Sigmoid colon (tissue), 7 donors: ENCODE measurements around the gene SNCAIP. TPM values are rescaled to one million over a fixed set of nuclear protein-coding genes. Genes with fewer than 3 reads are reported as not detected.
A peak's percentile ranks its signal among the peaks of the same experiment; 100 is the strongest.

Experiments used
- DNase-seq: peaks from one replicate; pipeline ENCODE4 v3.0.0-alpha.2; 2019
- H3K27ac ChIP-seq, 4 donors: fragments of 200-600 bp; sonication (generic); one replicate each; pipeline ENCODE4 v1.5.1; 2016 to 2019; ENCODE audit warnings: mild to moderate bottlenecking in 1 of 4
- H3K27me3 ChIP-seq, 3 donors: fragments of 200-600 bp; sonication (generic); one replicate each; pipeline ENCODE4 v1.5.1; 2019; ENCODE audit warnings: mild to moderate bottlenecking in 1 of 3
- H3K36me3 ChIP-seq, 4 donors: fragments of 200-600 bp; sonication (generic); one replicate each; pipeline ENCODE4 v1.5.1; 2016 to 2019
- H3K4me1 ChIP-seq, 4 donors: fragments of 200-600 bp; sonication (generic); one replicate each; pipeline ENCODE4 v1.5.1; 2017 to 2019
- H3K4me3 ChIP-seq, 4 donors: fragments of 200-600 bp; sonication (generic); one replicate each; pipeline ENCODE4 v1.5.1; 2017 to 2019; ENCODE audit warnings: mild to moderate bottlenecking in 2 of 4, moderate library complexity in 1 of 4
- H3K9me3 ChIP-seq, 4 donors: fragments of 200-600 bp in 3 of 4; sonication (generic) in 3 of 4; one replicate each; pipeline versions ENCODE4 v1.5.1 to v1.6.1; 2013 to 2019
- EP300 ChIP-seq, 4 donors: sonication (generic); formaldehyde crosslinking; IDR thresholded peaks; one replicate each; pipeline ENCODE4 v1.6.1; 2017; ENCODE audit warnings: antibody characterized with exemption in 4 of 4
- POLR2A ChIP-seq, 2 donors: fragments of 450-650 bp; IDR thresholded peaks; one replicate each; pipeline ENCODE4 v1.6.1; 2016; ENCODE audit warnings: antibody characterized with exemption in 2 of 2, mild to moderate bottlenecking in 2 of 2, moderate library complexity in 2 of 2
- POLR2AphosphoS5 ChIP-seq, 4 donors: sonication (generic); formaldehyde crosslinking; IDR thresholded peaks; one replicate each; pipeline ENCODE4 v1.6.1; 2017; ENCODE audit warnings: antibody characterized with exemption in 4 of 4
- WGBS, 2 donors: extraction: QIAGEN DNeasy Blood & Tissue Kit; methylation state at CpG; one replicate each; pipeline ENCODE4 v1.1.7; 2013; 5-methylcytosine and 5-hydroxymethylcytosine counted together
- intact Hi-C: fragments of 100-400 bp; cut with DNase I; formaldehyde crosslinking; loops from one replicate; pipeline ENCODE4 v1.15.1; 2023
- polyA plus RNA-seq, 3 donors: library from polyadenylated mRNA; stranded (reverse); fragments of 200-250 nt; gene quantifications; one replicate each; pipeline ENCODE4 v1.2.3, GENCODE V29; 2013
- total RNA-seq, 4 donors: library from RNA; depleted of rRNA; stranded (reverse); fragments of >200 nt; gene quantifications; one replicate each; pipeline ENCODE4 v1.1.0, GENCODE V29; 2016
- TF ChIP-seq, protein P1 (sequence below), 4 experiments: fragments of 450-650 bp in 3 of 4; fragments of 200-600 bp in 1 of 4; IDR thresholded peaks; one replicate each; pipeline ENCODE4 v1.5.1; 2016 to 2019; ENCODE audit warnings: antibody characterized with exemption in 4 of 4, mild to moderate bottlenecking in 3 of 4, moderate library complexity in 2 of 4
- donor health status: healthy with polysubstance abuse.
- donor health status: Bipolar disorder and iron deficiency.
- donor health status: healthy.

Gene SNCAIP
- total and polyA plus RNA-seq, 7 donors: 1.2 to 4.3 (median 3.2) TPM; not detected in 1

DNA sequence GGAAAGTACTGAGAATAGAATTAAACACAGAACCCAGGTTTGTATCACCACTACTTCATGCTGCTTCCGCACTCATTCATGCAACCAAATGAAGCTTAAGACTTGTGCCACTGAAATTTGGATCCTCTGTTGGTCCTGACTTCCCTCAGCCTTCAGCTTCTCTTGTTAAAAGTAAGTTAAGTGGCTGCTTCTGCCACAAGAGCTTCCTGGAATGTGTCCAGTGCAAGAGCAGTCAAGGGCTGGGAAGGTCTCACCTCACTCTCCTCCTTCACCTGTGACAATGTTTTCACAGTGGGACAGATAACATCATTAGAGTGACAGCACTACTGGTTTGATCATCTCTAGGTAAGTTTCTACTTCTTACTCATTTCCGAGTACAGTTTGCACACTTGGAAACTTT, 7.9 kb downstream of the SNCAIP start:
- Histone ChIP-seq H3K9me3 (no peaks in the 10 kb centered on the region), H3K27me3 (peaks cover 0 to 24% (median 0%) of the 10 kb centered on the region in 3 donors), H3K4me1 (peaks cover 0 to 15% (median 9%) of the 10 kb centered on the region in 4 donors), H3K4me3 (no peak overlapping the region), H3K27ac (no peak overlapping the region), H3K36me3 (no peaks in the 10 kb centered on the region)
- no peak for DNase-seq
- TF ChIP-seq EP300 (IDR thresholded peaks at IDR 0.05) (no peak), POLR2AphosphoS5 (IDR thresholded peaks at IDR 0.05) (no peak), POLR2A (IDR thresholded peaks at IDR 0.05) (no peak)
- TF ChIP-seq, protein P1, sequence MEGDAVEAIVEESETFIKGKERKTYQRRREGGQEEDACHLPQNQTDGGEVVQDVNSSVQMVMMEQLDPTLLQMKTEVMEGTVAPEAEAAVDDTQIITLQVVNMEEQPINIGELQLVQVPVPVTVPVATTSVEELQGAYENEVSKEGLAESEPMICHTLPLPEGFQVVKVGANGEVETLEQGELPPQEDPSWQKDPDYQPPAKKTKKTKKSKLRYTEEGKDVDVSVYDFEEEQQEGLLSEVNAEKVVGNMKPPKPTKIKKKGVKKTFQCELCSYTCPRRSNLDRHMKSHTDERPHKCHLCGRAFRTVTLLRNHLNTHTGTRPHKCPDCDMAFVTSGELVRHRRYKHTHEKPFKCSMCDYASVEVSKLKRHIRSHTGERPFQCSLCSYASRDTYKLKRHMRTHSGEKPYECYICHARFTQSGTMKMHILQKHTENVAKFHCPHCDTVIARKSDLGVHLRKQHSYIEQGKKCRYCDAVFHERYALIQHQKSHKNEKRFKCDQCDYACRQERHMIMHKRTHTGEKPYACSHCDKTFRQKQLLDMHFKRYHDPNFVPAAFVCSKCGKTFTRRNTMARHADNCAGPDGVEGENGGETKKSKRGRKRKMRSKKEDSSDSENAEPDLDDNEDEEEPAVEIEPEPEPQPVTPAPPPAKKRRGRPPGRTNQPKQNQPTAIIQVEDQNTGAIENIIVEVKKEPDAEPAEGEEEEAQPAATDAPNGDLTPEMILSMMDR (IDR thresholded peaks at IDR 0.05): no peak
- 92 to 95% methylated on average over 2 of the region's 2 CpGs for WGBS, 2 donors
- intact Hi-C loops: no loop called here

DNA sequence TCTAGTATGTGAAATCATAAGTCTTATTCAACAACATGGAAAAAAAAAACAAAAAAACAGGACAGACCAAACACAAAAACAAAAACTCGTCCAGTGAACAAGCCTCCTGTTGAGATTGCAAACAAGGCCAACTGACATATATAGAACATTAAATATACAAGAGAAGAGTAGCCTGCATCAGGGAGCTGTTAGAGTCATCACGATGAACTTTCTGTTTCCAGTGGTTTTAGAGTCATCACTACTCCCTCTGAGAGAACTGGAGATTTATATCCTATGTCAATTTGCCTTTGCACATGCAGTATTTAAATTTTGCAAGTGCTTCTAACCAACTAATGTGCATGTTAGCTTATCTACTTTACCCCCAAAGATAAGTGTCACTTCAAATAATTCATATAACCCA, 9.9 kb downstream of the SNCAIP start:
- 66 to 73% methylated on average over 2 of the region's 2 CpGs for WGBS, 2 donors
- intact Hi-C loops: no loop called here
- no peak for DNase-seq
- Histone ChIP-seq H3K4me1 (peaks cover 0 to 15% (median 9%) of the 10 kb centered on the region in 4 donors), H3K9me3 (no peaks in the 10 kb centered on the region), H3K27me3 (peaks cover 0 to 5% (median 0%) of the 10 kb centered on the region in 3 donors), H3K4me3 (no peak overlapping the region), H3K27ac (no peak overlapping the region), H3K36me3 (no peaks in the 10 kb centered on the region)
- TF ChIP-seq, protein P1 (IDR thresholded peaks at IDR 0.05): no peak
- TF ChIP-seq POLR2A (IDR thresholded peaks at IDR 0.05): no peak

DNA sequence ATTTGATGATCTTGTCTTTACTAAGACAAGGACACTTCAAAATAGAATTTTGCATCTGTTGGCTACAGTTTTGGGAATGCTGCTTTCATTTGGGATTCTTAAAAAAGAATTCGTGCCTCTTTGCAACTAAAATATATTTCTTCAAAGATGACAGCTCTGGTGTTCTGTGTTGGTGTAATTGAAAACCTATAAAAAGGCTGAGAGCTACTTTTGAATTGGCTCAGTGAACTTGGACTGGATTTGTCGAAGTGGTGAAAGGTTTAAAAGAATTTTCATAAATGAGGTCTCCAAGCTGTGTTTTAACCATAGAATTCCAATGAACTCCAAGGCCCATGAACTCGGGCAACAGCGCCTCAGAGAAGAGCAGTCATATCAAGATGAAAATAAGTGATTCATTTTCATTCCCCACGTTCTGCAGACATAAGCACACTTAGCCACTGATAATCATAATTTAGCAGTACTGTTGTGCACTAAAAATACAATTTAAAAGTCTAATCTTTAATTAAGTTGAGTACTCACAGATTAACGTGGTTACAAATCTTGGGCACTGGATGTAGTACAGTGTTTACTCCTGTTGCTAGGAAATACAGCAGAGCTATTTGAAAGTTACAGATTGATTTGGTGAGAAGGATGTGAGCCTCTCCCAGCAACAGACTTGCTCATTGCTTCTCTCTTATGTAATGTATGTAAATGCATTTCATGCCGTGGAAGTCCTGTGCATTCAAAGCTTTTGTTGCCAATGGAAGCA, 10.9 kb downstream of the SNCAIP start:
- H3K4me3 ChIP-seq: no peak overlapping the region
- H3K27me3 ChIP-seq: no peaks in the 10 kb centered on the region
- no peak overlapping the region for H3K27ac ChIP-seq
- peaks cover 0 to 15% (median 9%) of the 10 kb centered on the region in 4 donors for H3K4me1 ChIP-seq
- H3K9me3 ChIP-seq: no peaks in the 10 kb centered on the region
- H3K36me3 ChIP-seq: no peaks in the 10 kb centered on the region
- DNase-seq: no peak
- intact Hi-C loops: no loop called here
- WGBS, 2 donors: 49 to 60% methylated on average over 7 of the region's 7 CpGs
- TF ChIP-seq, protein P1 (IDR thresholded peaks at IDR 0.05): no peak
- TF ChIP-seq EP300 (IDR thresholded peaks at IDR 0.05) (no peak), POLR2A (IDR thresholded peaks at IDR 0.05) (no peak), POLR2AphosphoS5 (IDR thresholded peaks at IDR 0.05) (no peak)

DNA sequence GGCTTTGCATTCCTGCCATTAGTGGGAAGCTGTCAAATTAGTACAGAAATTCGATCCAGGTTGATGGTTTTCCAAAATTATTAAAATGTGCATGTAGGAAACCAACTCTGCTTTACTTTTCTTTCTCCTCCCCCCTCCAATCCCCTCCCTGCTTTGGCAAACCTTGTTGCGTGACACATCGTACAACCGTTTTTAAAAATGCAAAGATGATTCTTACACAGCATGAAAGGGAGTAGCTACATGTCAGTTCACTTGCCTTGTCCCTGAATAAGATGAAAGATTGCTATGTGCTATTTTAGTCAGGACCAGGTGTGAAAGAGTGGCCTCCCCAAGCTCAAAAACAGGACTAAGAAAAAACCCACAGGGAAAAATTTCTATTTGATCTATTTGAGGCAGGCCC, 11.7 kb downstream of the SNCAIP start:
- no peak for DNase-seq
- H3K36me3 ChIP-seq: no peaks in the 10 kb centered on the region
- whole genome bisulfite sequencing, 2 donors: 87 to 89% methylated on average over 4 of the region's 4 CpGs

More for the DNA sequence above, 11.7 kb downstream of the SNCAIP start:
- Histone ChIP-seq H3K4me3 (no peak overlapping the region), H3K27me3 (no peaks in the 10 kb centered on the region), H3K4me1 (peaks cover 0 to 15% (median 9%) of the 10 kb centered on the region in 4 donors), H3K27ac (peak overlapping the region in 1 of 4 donors; percentile 18), H3K9me3 (no peaks in the 10 kb centered on the region)
- intact Hi-C loops: no loop called here
- TF ChIP-seq, protein P1 (IDR thresholded peaks at IDR 0.05): no peak
- TF ChIP-seq POLR2AphosphoS5 (IDR thresholded peaks at IDR 0.05) (no peak), POLR2A (IDR thresholded peaks at IDR 0.05) (no peak), EP300 (IDR thresholded peaks at IDR 0.05) (no peak)
